Measurements from ENCODE around the gene ESX1. TPM values are rescaled to one million over a fixed set of nuclear protein-coding genes. Genes with fewer than 3 reads are reported as not detected.

Gene ESX1
- total and polyA plus RNA-seq, 2 of the 4 experiments (the other 2 are of a cell fraction): not detected

GRCh38 chrX:104270212-104270611 lies 15.5 kb upstream of the ESX1 start:
- TF ChIP-seq CHD1 (IDR thresholded peaks at IDR 0.05; ENCODE audit: low read depth, low read length) (no peak), MAFK (IDR thresholded peaks at IDR 0.05; ENCODE audit: low read depth, low read length) (no peak), CEBPB (IDR thresholded peaks at IDR 0.05; ENCODE audit: low read depth, low read length) (no peak), NFE2L2 (IDR thresholded peaks at IDR 0.05; ENCODE audit: low read depth, low read length) (no peak), MAZ (IDR thresholded peaks at IDR 0.05; ENCODE audit: borderline replicate concordance, low read depth, low read length) (no peak), RAD21 (IDR thresholded peaks at IDR 0.05; ENCODE audit: low read length) (no peak)
- H3K23ac ChIP-seq (ENCODE audit: low read depth, low read length): no peak overlapping the region
- intact Hi-C loops (cut with micrococcal nuclease): loop anchor here (10.0 kb wide), 1 partner anchor 425 kb away; no protein-coding TSS in a partner anchor
- no peak overlapping the region for H2BK15ac ChIP-seq (ENCODE audit: low read depth, low read length)
- no peaks in the 10 kb centered on the region for H3K36me3 ChIP-seq (ENCODE audit: control insufficient read depth, insufficient read depth, low read length)
- no peak overlapping the region for H3K18ac ChIP-seq (ENCODE audit: low read depth, low read length)
- no peaks in the 10 kb centered on the region for H4K20me1 ChIP-seq (ENCODE audit: insufficient read depth, low read length)
- ChIA-PET POLR2A (ENCODE audit: unreplicated experiment) (no interaction called here), CTCF (interaction anchor here (0.7 kb wide), 1 partner anchor 12 kb away, joined by 3 read pairs; no protein-coding TSS in a partner anchor)
- H3K79me1 ChIP-seq (ENCODE audit: low read depth in 1 of 2, low read length in 2 of 2): no peaks in the 10 kb centered on the region
- no peaks in the 10 kb centered on the region for H3K4me1 ChIP-seq (ENCODE audit: control insufficient read depth, insufficient read depth, low read length)
- ATAC-seq (ENCODE audit: low read depth) (no peak), DNase-seq (no peak)
- H2AK5ac ChIP-seq (ENCODE audit: low read depth, low read length): no peak overlapping the region
- 34% methylated on average over 4 of the region's 6 CpGs; no CpG with 5 or more reads in 1 of the 2 experiments for WGBS, 2 experiments (ENCODE audit: extremely low coverage in 2 of 2, insufficient read length in 1 of 2)
- in situ Hi-C loops (cut with MboI; ENCODE audit: low sequenced_read_pairs): no loop called here
- H2AK9ac ChIP-seq (replicated peaks; ENCODE audit: low read depth, low read length, poor library complexity): no peak overlapping the region
- no peak overlapping the region for H3K56ac ChIP-seq (ENCODE audit: extremely low read depth, insufficient read depth, low read length)
- H3K9me3 ChIP-seq (ENCODE audit: control insufficient read depth, insufficient read depth, low read length): no peaks in the 10 kb centered on the region
- no peak overlapping the region for H4K5ac ChIP-seq (ENCODE audit: low read depth, low read length)
- no peak overlapping the region; the same call in 1 of the 2 replicates for H3K4me2 ChIP-seq (ENCODE audit: low read depth, low read length)
- H2BK120ac ChIP-seq (ENCODE audit: low read depth, low read length): no peak overlapping the region
- H3K9ac ChIP-seq (ENCODE audit: low read depth, low read length): no peak overlapping the region
- no peak overlapping the region for H4K8ac ChIP-seq (ENCODE audit: low read depth in 2 of 2, low read length in 2 of 2)
- H3K27me3 ChIP-seq (ENCODE audit: control insufficient read depth, insufficient read depth, low read length): peaks cover 21% of the 10 kb centered on the region
- no TSS peak for BruUV-seq (replicated peaks)
- H2AFZ ChIP-seq (replicated peaks; ENCODE audit: low read length, poor library complexity): no peak overlapping the region
- no peak overlapping the region for H3K14ac ChIP-seq (replicated peaks; ENCODE audit: low read depth, low read length)
- no peak overlapping the region for H4K91ac ChIP-seq (ENCODE audit: insufficient read depth, low read depth, low read length)
- H2BK5ac ChIP-seq (ENCODE audit: low read depth, low read length, poor library complexity, severe bottlenecking): no peak overlapping the region
- H2BK20ac ChIP-seq (ENCODE audit: low read depth, low read length): no peak overlapping the region
- H3K4ac ChIP-seq (ENCODE audit: low read depth, low read length): no peak overlapping the region
- dilution Hi-C loops (cut with HindIII; ENCODE audit: low sequenced_read_pairs, unreplicated experiment): no loop called here
- no peak overlapping the region for H3K4me3 ChIP-seq (ENCODE audit: insufficient read depth, low read depth, low read length)
- H3K27ac ChIP-seq (ENCODE audit: insufficient read depth, low read length): no peak overlapping the region
- H3K9me1 ChIP-seq (ENCODE audit: insufficient read depth, low read length): no peaks in the 10 kb centered on the region

All from IMR-90 (cell line).